Spleen (tissue), 11 donors: ENCODE results near the gene PON3. TPM values are rescaled to one million over a fixed set of nuclear protein-coding genes. Genes with fewer than 3 reads are reported as not detected.

ENCODE experiments used
- DNase-seq: peaks from one replicate; pipeline ENCODE4 v3.0.0-alpha.2; 2020
- H3K27ac ChIP-seq, 8 donors: fragments of 200-600 bp; sonication (generic) in 7 of 8; 1 replicate in 4 of 8; 2 replicates in 4 of 8; pipeline versions ENCODE4 v1.5.0 to v1.8.0; 2016 to 2021; ENCODE audit warnings: inconsistent platforms in 4 of 8, mild to moderate bottlenecking in 4 of 8, moderate library complexity in 1 of 8
- H3K27me3 ChIP-seq, 7 donors: fragments of 200-600 bp; sonication (generic) in 6 of 7; replicated peaks in 1 of 7; 1 replicate in 4 of 7; 2 replicates in 3 of 7; pipeline versions ENCODE4 v1.5.0 to v1.8.0; 2016 to 2021; ENCODE audit warnings: inconsistent platforms in 3 of 7, mild to moderate bottlenecking in 1 of 7
- H3K36me3 ChIP-seq, 6 donors: fragments of 200-600 bp; sonication (generic) in 5 of 6; 1 replicate in 4 of 6; 2 replicates in 2 of 6; pipeline versions ENCODE4 v1.5.0 to v1.8.0; 2016 to 2021; ENCODE audit warnings: inconsistent platforms in 2 of 6
- H3K4me1 ChIP-seq, 6 donors: fragments of 200-600 bp; sonication (generic) in 5 of 6; 1 replicate in 3 of 6; 2 replicates in 3 of 6; pipeline versions ENCODE4 v1.5.0 to v1.8.0; 2016 to 2021; ENCODE audit warnings: inconsistent platforms in 3 of 6
- H3K4me3 ChIP-seq, 8 donors: fragments of 200-600 bp; sonication (generic) in 7 of 8; 1 replicate in 4 of 8; 2 replicates in 4 of 8; pipeline versions ENCODE4 v1.5.0 to v1.8.0; 2016 to 2021; ENCODE audit warnings: inconsistent platforms in 4 of 8, mild to moderate bottlenecking in 4 of 8, moderate library complexity in 2 of 8
- H3K9me3 ChIP-seq, 8 donors: fragments of 200-600 bp; sonication (generic) in 7 of 8; 1 replicate in 4 of 8; 2 replicates in 4 of 8; pipeline versions ENCODE4 v1.5.0 to v1.8.0; 2016 to 2021; ENCODE audit warnings: inconsistent platforms in 4 of 8
- POLR2A ChIP-seq, 3 donors: fragments of 450-650 bp; IDR thresholded peaks; one replicate each; pipeline ENCODE4 v1.5.1; 2017; ENCODE audit warnings: antibody characterized with exemption in 3 of 3, mild to moderate bottlenecking in 1 of 3
- POLR2AphosphoS5 ChIP-seq, 3 donors: sonication (generic); formaldehyde crosslinking; IDR thresholded peaks; one replicate each; pipeline ENCODE4 v1.5.1; 2017; ENCODE audit warnings: antibody characterized with exemption in 3 of 3
- WGBS, 5 donors: extraction: QIAGEN DNeasy Blood & Tissue Kit in 3 of 5; methylation state at CpG; one replicate each; pipeline versions ENCODE4 v1.1.5 to v1.1.7; 2013 to 2018; 5-methylcytosine and 5-hydroxymethylcytosine counted together
- intact Hi-C: fragments of 100-400 bp; cut with DNase I; formaldehyde crosslinking; loops from one replicate; pipeline ENCODE4 v1.15.0; 2023; ENCODE audit warnings: low total_unique reads
- polyA plus RNA-seq, 3 donors: library from polyadenylated mRNA; stranded (reverse); fragments of 200-250 nt; gene quantifications; one replicate each; pipeline ENCODE4 v1.2.1, GENCODE V29; 2013
- total RNA-seq, 7 donors: library from RNA; depleted of rRNA in 3 of 7; stranded (reverse); fragments of >200 nt in 3 of 7; fragmentation: NEBNext Ultra II Directional in 4 of 7; extraction: Animal tissue kit (Norgen Biotek cat#: 25700) in 4 of 7; gene quantifications; one replicate each; pipeline versions ENCODE4 v1.1.0 to v1.2.1, GENCODE V29; 2016 to 2021
- TF ChIP-seq, protein P1 (sequence below), 11 experiments: fragments of 200-600 bp in 7 of 11; fragments of 450-650 bp in 4 of 11; sonication (generic) in 4 of 11; IDR thresholded peaks in 8 of 11; conservative IDR thresholded peaks in 3 of 11; 1 replicate in 7 of 11; 2 replicates in 4 of 11; pipeline versions ENCODE4 v1.4.0 to v1.8.0; 2016 to 2021; ENCODE audit warnings: antibody characterized with exemption in 11 of 11, inconsistent platforms in 4 of 11, mild to moderate bottlenecking in 1 of 11
- donor health status: healthy with polysubstance abuse.
- donor health status: DM: no; HTN: no; CAD: no; lungs with moderate emphysema.
- donor health status: DM: no; HTN: no; CAD: no.
- donor health status: Bipolar disorder and iron deficiency.
- donor health status: healthy.
- donor health status: DM: no; HTN: no; CAD: no.
- donor health status: DM: yes; HTN: yes; CAD: no.

The PON3 gene
- total and polyA plus RNA-seq, 10 donors: 0.20 to 2.1 (median 0.61) TPM; not detected in 2

- Histone ChIP-seq H3K36me3 (peaks cover 0 to 37% (median 2%) of the 10 kb centered on the region in 6 donors), H3K4me1 (no peaks in the 10 kb centered on the region), H3K27ac (no peak overlapping the region), H3K4me3 (no peak overlapping the region), H3K9me3 (no peaks in the 10 kb centered on the region), H3K27me3 (no peaks in the 10 kb centered on the region)
- intact Hi-C loops: no loop called here
- 80 to 92% (median 90%) methylated on average over 4 of the region's 4 CpGs for whole genome bisulfite sequencing, 5 donors
- TF ChIP-seq POLR2AphosphoS5 (IDR thresholded peaks at IDR 0.05) (no peak), POLR2A (IDR thresholded peaks at IDR 0.05) (no peak)
- no peak for DNase-seq
These were observed 15.9 kb upstream of the PON3 start for GRCh38 chr7:95412075-95412474.

DNA sequence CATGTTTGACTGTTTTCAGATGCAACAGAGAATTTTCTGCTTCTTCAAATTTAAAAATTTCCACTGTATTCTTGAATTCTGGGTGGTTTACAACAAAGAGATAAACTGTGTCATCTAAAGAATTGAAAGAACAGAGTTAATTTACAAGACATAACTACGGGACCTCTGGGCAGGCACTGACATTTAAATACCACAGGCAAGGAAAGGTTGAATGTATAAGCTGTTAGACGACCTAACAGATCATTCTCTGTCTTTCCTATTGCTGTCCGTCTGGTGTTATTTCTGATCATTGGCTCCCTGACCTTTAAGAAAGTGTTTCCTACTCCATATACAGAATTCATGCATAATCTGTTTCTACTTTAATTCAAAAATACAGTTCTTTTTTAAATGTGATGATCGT, 15.5 kb upstream of the PON3 start:
- TF ChIP-seq, protein P1, sequence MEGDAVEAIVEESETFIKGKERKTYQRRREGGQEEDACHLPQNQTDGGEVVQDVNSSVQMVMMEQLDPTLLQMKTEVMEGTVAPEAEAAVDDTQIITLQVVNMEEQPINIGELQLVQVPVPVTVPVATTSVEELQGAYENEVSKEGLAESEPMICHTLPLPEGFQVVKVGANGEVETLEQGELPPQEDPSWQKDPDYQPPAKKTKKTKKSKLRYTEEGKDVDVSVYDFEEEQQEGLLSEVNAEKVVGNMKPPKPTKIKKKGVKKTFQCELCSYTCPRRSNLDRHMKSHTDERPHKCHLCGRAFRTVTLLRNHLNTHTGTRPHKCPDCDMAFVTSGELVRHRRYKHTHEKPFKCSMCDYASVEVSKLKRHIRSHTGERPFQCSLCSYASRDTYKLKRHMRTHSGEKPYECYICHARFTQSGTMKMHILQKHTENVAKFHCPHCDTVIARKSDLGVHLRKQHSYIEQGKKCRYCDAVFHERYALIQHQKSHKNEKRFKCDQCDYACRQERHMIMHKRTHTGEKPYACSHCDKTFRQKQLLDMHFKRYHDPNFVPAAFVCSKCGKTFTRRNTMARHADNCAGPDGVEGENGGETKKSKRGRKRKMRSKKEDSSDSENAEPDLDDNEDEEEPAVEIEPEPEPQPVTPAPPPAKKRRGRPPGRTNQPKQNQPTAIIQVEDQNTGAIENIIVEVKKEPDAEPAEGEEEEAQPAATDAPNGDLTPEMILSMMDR (IDR thresholded peaks at IDR 0.05 in 8 of 11, conservative IDR thresholded peaks at IDR 0.05 in 3 of 11): no peak
- TF ChIP-seq POLR2AphosphoS5 (IDR thresholded peaks at IDR 0.05) (no peak), POLR2A (IDR thresholded peaks at IDR 0.05) (no peak)
- no peak overlapping the region for H3K27ac ChIP-seq
- intact Hi-C loops: no loop called here
- peaks cover 0 to 40% (median 2%) of the 10 kb centered on the region in 6 donors for H3K36me3 ChIP-seq
- no peak overlapping the region for H3K4me3 ChIP-seq
- no peaks in the 10 kb centered on the region for H3K4me1 ChIP-seq
- H3K27me3 ChIP-seq: no peaks in the 10 kb centered on the region
- no peak for DNase-seq
- H3K9me3 ChIP-seq: no peaks in the 10 kb centered on the region
- 76 to 88% (median 84%) methylated on average over 4 of the region's 4 CpGs for WGBS, 5 donors

GRCh38 chr7:95411036-95411435, 14.9 kb upstream of the PON3 start:
- TF ChIP-seq POLR2A (IDR thresholded peaks at IDR 0.05): no peak
- TF ChIP-seq, protein P1 (IDR thresholded peaks at IDR 0.05 in 8 of 11, conservative IDR thresholded peaks at IDR 0.05 in 3 of 11): no peak
- no peak for TF ChIP-seq POLR2AphosphoS5 (IDR thresholded peaks at IDR 0.05)
- 89 to 98% (median 96%) methylated on average over 3 of the region's 3 CpGs for WGBS, 5 donors
- H3K9me3 ChIP-seq: no peaks in the 10 kb centered on the region
- intact Hi-C loops: no loop called here
- no peaks in the 10 kb centered on the region for H3K27me3 ChIP-seq
- H3K36me3 ChIP-seq: peaks cover 0 to 47% (median 2%) of the 10 kb centered on the region in 6 donors
- H3K4me3 ChIP-seq: no peak overlapping the region
- no peaks in the 10 kb centered on the region for H3K4me1 ChIP-seq
- no peak for DNase-seq
- H3K27ac ChIP-seq: no peak overlapping the region

- WGBS, 5 donors: 67 to 90% (median 81%) methylated on average over 2 of the region's 2 CpGs
- Histone ChIP-seq H3K36me3 (peaks cover 0 to 48% (median 2%) of the 10 kb centered on the region in 6 donors), H3K27ac (no peak overlapping the region), H3K9me3 (no peaks in the 10 kb centered on the region), H3K27me3 (no peaks in the 10 kb centered on the region), H3K4me1 (no peaks in the 10 kb centered on the region), H3K4me3 (no peak overlapping the region)
- TF ChIP-seq POLR2A (IDR thresholded peaks at IDR 0.05) (no peak), POLR2AphosphoS5 (IDR thresholded peaks at IDR 0.05) (no peak)
- TF ChIP-seq, protein P1 (IDR thresholded peaks at IDR 0.05 in 8 of 11, conservative IDR thresholded peaks at IDR 0.05 in 3 of 11): no peak
- intact Hi-C loops: no loop called here
- no peak for DNase-seq
These were observed 11.6 kb upstream of the PON3 start for GRCh38 chr7:95407751-95408150.

- Histone ChIP-seq H3K27me3 (no peaks in the 10 kb centered on the region), H3K27ac (no peak overlapping the region), H3K4me1 (no peaks in the 10 kb centered on the region), H3K36me3 (peaks cover 0 to 34% (median 2%) of the 10 kb centered on the region in 6 donors), H3K4me3 (no peak overlapping the region), H3K9me3 (no peaks in the 10 kb centered on the region)
- TF ChIP-seq, protein P1 (IDR thresholded peaks at IDR 0.05 in 8 of 11, conservative IDR thresholded peaks at IDR 0.05 in 3 of 11): no peak
- TF ChIP-seq POLR2AphosphoS5 (IDR thresholded peaks at IDR 0.05) (no peak), POLR2A (IDR thresholded peaks at IDR 0.05) (no peak)
- WGBS, 5 donors: 92 to 98% (median 95%) methylated on average over 6 of the region's 6 CpGs
- DNase-seq: no peak
- intact Hi-C loops: no loop called here
These were observed 9.6 kb upstream of the PON3 start for GRCh38 chr7:95405800-95406199.
